ENCODE measurements around the gene MID1. TPM values are rescaled to one million over a fixed set of nuclear protein-coding genes. Genes with fewer than 3 reads are reported as not detected.

The MID1 gene
- total and polyA plus RNA-seq, 9 of the 15 experiments (the other 6 are each of a cell fraction or from before 2014, with no cell fraction given): 0.07 to 0.54 (median 0.33) TPM

DNA sequence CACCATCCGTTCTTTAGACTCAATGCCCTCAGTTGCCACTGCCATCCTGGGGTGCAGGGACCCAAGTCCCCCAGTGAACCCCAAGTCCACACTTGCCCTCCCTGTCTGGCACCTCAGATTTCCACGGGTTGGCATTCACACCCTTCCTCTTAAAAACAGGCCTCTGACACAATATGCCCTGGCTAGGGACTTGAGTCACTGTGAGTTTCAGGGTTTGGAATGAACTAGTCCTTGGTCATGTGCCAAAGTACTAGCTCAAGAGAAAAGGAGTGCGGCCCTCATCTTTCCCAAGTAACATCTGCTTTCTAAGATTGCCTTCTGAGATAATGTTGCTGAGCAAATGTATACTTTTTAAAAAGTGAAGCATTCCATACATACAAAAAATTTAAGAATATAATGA, 134.0 kb downstream of the MID1 start:
- ATAC-seq (no peak), DNase-seq (ENCODE audit: extremely low read depth in 1 of 4, low spot score in 3 of 4) (no peak), FAIRE-seq (no peak)
- in situ Hi-C loops (cut with MboI) (no loop called here), intact Hi-C loops (cut with micrococcal nuclease) (no loop called here)
- ChIA-PET CTCF (ENCODE audit: low intra/inter-chr PET ratio) (no interaction called here), POLR2A (interaction anchor here (0.5 kb wide), 1 partner anchor 25 kb away, joined by 3 read pairs; no protein-coding TSS in a partner anchor)
- Histone ChIP-seq H3K4me3 (no peak overlapping the region), H3K27me3 (ENCODE audit: control insufficient read depth in 2 of 2, insufficient read depth in 2 of 2, low read length in 2 of 2) (no peaks in the 10 kb centered on the region), H3K79me2 (ENCODE audit: control insufficient read depth, insufficient read depth, low read length) (no peaks in the 10 kb centered on the region), H3K9ac (ENCODE audit: insufficient read depth in 1 of 2, low read depth in 2 of 2, low read length in 2 of 2) (no peak overlapping the region), H3K36me3 (ENCODE audit: control insufficient read depth, insufficient read depth, low read length) (no peaks in the 10 kb centered on the region), H4K20me1 (replicated peaks; ENCODE audit: control insufficient read depth, insufficient read depth, low read length) (no peaks in the 10 kb centered on the region), H3K4me1 (replicated peaks in 1 of 2; ENCODE audit: control insufficient read depth in 2 of 2, insufficient read depth in 2 of 2, low read length in 2 of 2) (no peaks in the 10 kb centered on the region), H3K4me2 (ENCODE audit: insufficient read depth, low read length) (no peak overlapping the region), H2AFZ (ENCODE audit: low read depth, low read length) (no peak overlapping the region), H3K9me3 (replicated peaks; ENCODE audit: control insufficient read depth, insufficient read depth, low read depth, low read length) (no peaks in the 10 kb centered on the region), H3K27ac (ENCODE audit: extremely low read depth, low read depth, low read length) (no peak overlapping the region), H3K9me1 (ENCODE audit: control insufficient read depth, insufficient read depth, low read length) (no peaks in the 10 kb centered on the region)
- WGBS (ENCODE audit: insufficient coverage, low coverage, missing lambda C conversion rate): 0% methylated on average over 3 of the region's 3 CpGs
- BruUV-seq (replicated peaks): no TSS peak
- TF ChIP-seq, protein P1, sequence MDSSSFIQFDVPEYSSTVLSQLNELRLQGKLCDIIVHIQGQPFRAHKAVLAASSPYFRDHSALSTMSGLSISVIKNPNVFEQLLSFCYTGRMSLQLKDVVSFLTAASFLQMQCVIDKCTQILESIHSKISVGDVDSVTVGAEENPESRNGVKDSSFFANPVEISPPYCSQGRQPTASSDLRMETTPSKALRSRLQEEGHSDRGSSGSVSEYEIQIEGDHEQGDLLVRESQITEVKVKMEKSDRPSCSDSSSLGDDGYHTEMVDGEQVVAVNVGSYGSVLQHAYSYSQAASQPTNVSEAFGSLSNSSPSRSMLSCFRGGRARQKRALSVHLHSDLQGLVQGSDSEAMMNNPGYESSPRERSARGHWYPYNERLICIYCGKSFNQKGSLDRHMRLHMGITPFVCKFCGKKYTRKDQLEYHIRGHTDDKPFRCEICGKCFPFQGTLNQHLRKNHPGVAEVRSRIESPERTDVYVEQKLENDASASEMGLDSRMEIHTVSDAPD (CRISPR knock-in tag; IDR thresholded peaks at IDR 0.05): no peak
- TF ChIP-seq TAF7 (tag; IDR thresholded peaks at IDR 0.05) (no peak), PRPF4 (IDR thresholded peaks at IDR 0.05; ENCODE audit: insufficient read depth, low read depth, low read length, poor library complexity, severe bottlenecking) (no peak), ZNF76 (CRISPR knock-in tag; IDR thresholded peaks at IDR 0.05; ENCODE audit: borderline replicate concordance) (no peak), ZNF311 (CRISPR knock-in tag; IDR thresholded peaks at IDR 0.05) (no peak), FOXJ2 (tag; IDR thresholded peaks at IDR 0.05) (no peak), MXI1 (IDR thresholded peaks at IDR 0.05; ENCODE audit: low read depth, low read length) (no peak), ZNF668 (CRISPR knock-in tag; IDR thresholded peaks at IDR 0.05) (no peak), CBFA2T2 (conservative IDR thresholded peaks at IDR 0.05) (no peak), XRCC4 (IDR thresholded peaks at IDR 0.05; ENCODE audit: extremely low read depth, insufficient read depth, insufficient read length) (no peak), NRF1 (conservative IDR thresholded peaks at IDR 0.05 in 1 of 2, IDR thresholded peaks at IDR 0.05 in 1 of 2) (no peak)
- TF ChIP-seq, protein P2, sequence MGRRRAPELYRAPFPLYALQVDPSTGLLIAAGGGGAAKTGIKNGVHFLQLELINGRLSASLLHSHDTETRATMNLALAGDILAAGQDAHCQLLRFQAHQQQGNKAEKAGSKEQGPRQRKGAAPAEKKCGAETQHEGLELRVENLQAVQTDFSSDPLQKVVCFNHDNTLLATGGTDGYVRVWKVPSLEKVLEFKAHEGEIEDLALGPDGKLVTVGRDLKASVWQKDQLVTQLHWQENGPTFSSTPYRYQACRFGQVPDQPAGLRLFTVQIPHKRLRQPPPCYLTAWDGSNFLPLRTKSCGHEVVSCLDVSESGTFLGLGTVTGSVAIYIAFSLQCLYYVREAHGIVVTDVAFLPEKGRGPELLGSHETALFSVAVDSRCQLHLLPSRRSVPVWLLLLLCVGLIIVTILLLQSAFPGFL (CRISPR knock-in tag; IDR thresholded peaks at IDR 0.05): no peak
